Endothelial cell of umbilical vein (primary cell): ENCODE results near the gene EFCAB8. TPM values are rescaled to one million over a fixed set of nuclear protein-coding genes. Genes with fewer than 3 reads are reported as not detected.

Experiments
- BruUV-seq: library from RNA; stranded (reverse); fragments of 400-500 nt; replicated peaks from 2 replicates; lab custom pipeline; 2021; lab: Mats Ljungman, UMichigan
- CTCF ChIA-PET: fragments of 300-600, 350-600 bp; sonication (Branson Sonifier 250); formaldehyde crosslinking; loops from one replicate; lab custom pipeline; 2021; ENCODE audit warnings: antibody characterized with exemption, inconsistent platforms; lab: Charles Lee
- POLR2A ChIA-PET: fragments of 300-600, 350-600 bp; sonication (Branson Sonifier 250); formaldehyde crosslinking; loops from one replicate; lab custom pipeline; 2021; ENCODE audit warnings: antibody characterized with exemption, inconsistent platforms; lab: Charles Lee
- DNase-seq: peaks from one replicate; pipeline ENCODE4 v3.0.0-alpha.2; 2011; ENCODE audit warnings: low read depth, low spot score
- FAIRE-seq: peaks from 2 replicates; lab custom pipeline; 2011; peaks lifted over from hg19 to GRCh38; lab: Jason Lieb, UNC
- H2AFZ ChIP-seq: 2 replicates; pipeline ENCODE4 v1.6.0; 2012; ENCODE audit warnings: low read depth, low read length, control low read depth, inconsistent platforms
- H3K27ac ChIP-seq: 2 replicates; pipeline ENCODE4 v1.5.1; 2011; ENCODE audit warnings: low read depth, mild to moderate bottlenecking, control low read depth, low read length, moderate library complexity; ENCODE audit not compliant: insufficient read depth
- H3K27me3 ChIP-seq, 2 experiments: 2 replicates each; pipeline versions ENCODE4 v1.6.0 to v1.6.1; 2011; ENCODE audit warnings: low read length in 2 of 2, mixed read lengths in 1 of 2; ENCODE audit not compliant: control insufficient read depth in 2 of 2, insufficient read depth in 2 of 2
- H3K36me3 ChIP-seq, 2 experiments: 2 replicates in 1 of 2; 3 replicates in 1 of 2; pipeline ENCODE4 v1.5.1; 2011; ENCODE audit warnings: low read length in 2 of 2, mild to moderate bottlenecking in 1 of 2, moderate library complexity in 1 of 2; ENCODE audit not compliant: control insufficient read depth in 2 of 2, insufficient read depth in 2 of 2; ENCODE audit errors: extremely low read depth in 1 of 2
- H3K4me1 ChIP-seq: 3 replicates; pipeline ENCODE4 v1.5.1; 2011; ENCODE audit warnings: mild to moderate bottlenecking, low read length; ENCODE audit not compliant: control insufficient read depth, insufficient read depth; ENCODE audit errors: extremely low read depth
- H3K4me2 ChIP-seq: 2 replicates; pipeline ENCODE4 v1.6.1; 2011; ENCODE audit warnings: low read length, control low read depth, mixed read lengths; ENCODE audit not compliant: insufficient read depth
- H3K4me3 ChIP-seq, 3 experiments: fragments of 200-600 bp in 1 of 3; sonication (generic), shearing (Covaris generic) in 1 of 3; replicated peaks in 1 of 3; 2 replicates each; pipeline ENCODE4 v1.5.1; 2011 to 2016; ENCODE audit warnings: control low read depth in 3 of 3, low read length in 3 of 3, mild to moderate bottlenecking in 2 of 3, inconsistent platforms in 1 of 3, low read depth in 1 of 3, moderate library complexity in 1 of 3; ENCODE audit not compliant: insufficient read depth in 1 of 3
- H3K79me2 ChIP-seq: 2 replicates; pipeline ENCODE4 v1.6.0; 2012; ENCODE audit warnings: low read length, inconsistent platforms; ENCODE audit not compliant: control insufficient read depth, insufficient read depth
- H3K9ac ChIP-seq: replicated peaks from 2 replicates; pipeline ENCODE3; 2011; ENCODE audit warnings: low read length, control low read depth; ENCODE audit not compliant: insufficient read depth; ENCODE audit errors: extremely low read depth
- H3K9me1 ChIP-seq: replicated peaks from 3 replicates; pipeline ENCODE4 v1.6.0; 2011; ENCODE audit warnings: mild to moderate bottlenecking, low read length; ENCODE audit not compliant: control insufficient read depth, insufficient read depth; ENCODE audit errors: extremely low read depth
- H3K9me3 ChIP-seq: replicated peaks from 2 replicates; pipeline ENCODE4 v1.5.1; 2012; ENCODE audit warnings: low read length, inconsistent platforms; ENCODE audit not compliant: control insufficient read depth, insufficient read depth
- H4K20me1 ChIP-seq: replicated peaks from 2 replicates; pipeline ENCODE3; 2011; ENCODE audit warnings: mild to moderate bottlenecking, low read length; ENCODE audit not compliant: control insufficient read depth, insufficient read depth; ENCODE audit errors: extremely low read depth
- EZH2 ChIP-seq: IDR thresholded peaks from 2 replicates; pipeline ENCODE4 v1.6.1; 2012; ENCODE audit warnings: borderline replicate concordance, low read depth, mild to moderate bottlenecking, moderate library complexity, low read length, inconsistent platforms; ENCODE audit not compliant: severe bottlenecking
- FOS ChIP-seq: IDR thresholded peaks from 2 replicates; pipeline ENCODE4 v1.6.1; 2011; ENCODE audit warnings: mild to moderate bottlenecking, low read length, moderate library complexity, borderline replicate concordance; ENCODE audit not compliant: insufficient read depth
- GATA2 ChIP-seq: IDR thresholded peaks from 2 replicates; pipeline ENCODE4 v1.7.0; 2011; ENCODE audit warnings: low read depth, mild to moderate bottlenecking, moderate library complexity, mixed read lengths, low read length; ENCODE audit not compliant: insufficient read length, insufficient read depth
- JUN ChIP-seq: IDR thresholded peaks from 2 replicates; pipeline ENCODE4 v1.6.1; 2011; ENCODE audit warnings: borderline replicate concordance, low read depth; ENCODE audit not compliant: insufficient read length, insufficient read depth
- MYC ChIP-seq: IDR thresholded peaks from one replicate; pipeline ENCODE4 v1.6.1; 2011; ENCODE audit warnings: mild to moderate bottlenecking, low read depth, low read length
- POLR2A ChIP-seq: IDR thresholded peaks from 2 replicates; pipeline ENCODE4 v1.6.1; 2012; ENCODE audit warnings: low read depth, mild to moderate bottlenecking, control low read depth, low read length
- POLR2AphosphoS5 ChIP-seq: IDR thresholded peaks from 2 replicates; pipeline ENCODE4 v1.6.1; 2012; ENCODE audit warnings: low read depth, mild to moderate bottlenecking, control low read depth, low read length, moderate library complexity; ENCODE audit not compliant: insufficient read depth
- dilution Hi-C: fragments of 300-500 bp; cut with MboI; formaldehyde crosslinking; loops from one replicate; pipeline ENCODE4 v1.15.0; 2019; ENCODE audit warnings: low sequenced_read_pairs; ENCODE audit not compliant: extremely low pct_ligation_motif_present
- intact Hi-C: fragments of 100-400 bp; cut with micrococcal nuclease; formaldehyde crosslinking; loops from one replicate; pipeline ENCODE4 v1.10.0; 2022
- polyA plus RNA-seq, 4 experiments: library from polyadenylated mRNA; depleted of rRNA in 3 of 4; stranded (reverse) in 3 of 4; unstranded in 1 of 4; fragments of >200 nt; gene quantifications; 2 replicates each; pipeline versions ENCODE4 v1.2.1 to v1.2.3, GENCODE V29; 2011 to 2012; ENCODE audit warnings: missing spikeins in 1 of 4
- total RNA-seq: library from RNA; stranded (reverse); gene quantifications from 2 replicates; pipeline ENCODE4 v1.2.3, GENCODE V29; 2021
- TF ChIP-seq, protein P1 (sequence below), 2 donors: IDR thresholded peaks; 1 replicate in 1 of 2; 2 replicates in 1 of 2; pipeline ENCODE4 v1.5.1; 2011; ENCODE audit warnings: low read length in 2 of 2, mild to moderate bottlenecking in 2 of 2, moderate library complexity in 2 of 2, control low read depth in 1 of 2, inconsistent platforms in 1 of 2, low read depth in 1 of 2; ENCODE audit not compliant: insufficient read depth in 1 of 2; ENCODE audit errors: extremely low read depth in 1 of 2
- TF ChIP-seq, protein P2 (sequence below): IDR thresholded peaks from 2 replicates; pipeline ENCODE4 v1.6.1; 2011; ENCODE audit not compliant: insufficient read depth, insufficient read length

EFCAB8 gene
- total and polyA plus RNA-seq, 2 donors (not counting 3 experiments of a cell fraction or from before 2014, with no cell fraction given) = 0.01 to 0.31 TPM

DNA sequence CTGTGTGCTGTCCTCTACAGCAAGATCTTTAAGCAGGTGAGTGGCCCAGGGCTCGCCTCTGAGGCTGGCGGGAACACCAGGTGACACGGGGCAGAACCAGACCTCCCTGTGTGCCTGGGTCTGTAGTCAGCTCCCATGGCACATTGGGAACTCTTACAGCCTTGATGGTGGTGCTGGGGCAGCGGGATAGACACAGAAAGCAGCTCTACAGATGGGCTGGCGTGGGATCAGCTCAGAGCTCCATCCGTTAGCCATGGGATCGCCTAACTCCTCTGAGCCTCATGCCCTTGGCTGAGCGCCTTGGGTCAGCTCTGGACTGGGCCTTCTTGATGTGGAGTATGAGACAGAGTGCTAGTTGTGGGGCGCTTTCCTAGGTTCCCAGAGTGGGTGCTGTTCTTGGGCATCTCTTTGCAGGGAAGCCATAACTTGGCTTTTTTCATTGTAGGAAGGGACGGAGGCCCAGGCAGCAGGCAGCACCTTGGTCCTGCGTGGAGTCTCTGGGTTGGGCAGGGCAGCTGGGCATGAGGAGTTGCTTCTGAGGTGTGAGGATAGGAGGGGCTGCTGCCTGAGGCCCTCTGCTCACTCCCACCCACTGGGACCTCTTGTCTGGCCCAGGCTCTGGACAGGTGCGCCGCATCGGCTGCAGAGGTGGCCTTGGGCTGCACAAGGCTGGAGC, 51.3 kb downstream of the EFCAB8 start:
- peaks cover 6% of the 10 kb centered on the region for H3K4me1 ChIP-seq
- no peaks in the 10 kb centered on the region for H3K27me3 ChIP-seq
- H3K4me3 ChIP-seq = no peak overlapping the region
- H3K36me3 ChIP-seq = no peaks in the 10 kb centered on the region
- H3K79me2 ChIP-seq = no peaks in the 10 kb centered on the region
- no peak overlapping the region for H3K27ac ChIP-seq
- H3K4me2 ChIP-seq = no peak overlapping the region
- H3K9ac ChIP-seq = no peak overlapping the region
- intact Hi-C loops (no loop called here), dilution Hi-C loops (no loop called here)
- no peaks in the 10 kb centered on the region for H4K20me1 ChIP-seq
- no peak overlapping the region for H2AFZ ChIP-seq
- TF ChIP-seq POLR2A = no peak
- TF ChIP-seq EZH2 = no peak
- no peak for TF ChIP-seq POLR2AphosphoS5
- H3K9me3 ChIP-seq = no peaks in the 10 kb centered on the region
- ChIA-PET CTCF (interaction anchor here (0.7 to 1.6 kb wide), 3 partner anchors 8 to 36 kb away, joined by 4 read pairs; no protein-coding TSS in a partner anchor), POLR2A (no interaction called here)
- DNase-seq (no peak), FAIRE-seq (no peak)
- no TSS peak for BruUV-seq
- no peaks in the 10 kb centered on the region for H3K9me1 ChIP-seq

DNA sequence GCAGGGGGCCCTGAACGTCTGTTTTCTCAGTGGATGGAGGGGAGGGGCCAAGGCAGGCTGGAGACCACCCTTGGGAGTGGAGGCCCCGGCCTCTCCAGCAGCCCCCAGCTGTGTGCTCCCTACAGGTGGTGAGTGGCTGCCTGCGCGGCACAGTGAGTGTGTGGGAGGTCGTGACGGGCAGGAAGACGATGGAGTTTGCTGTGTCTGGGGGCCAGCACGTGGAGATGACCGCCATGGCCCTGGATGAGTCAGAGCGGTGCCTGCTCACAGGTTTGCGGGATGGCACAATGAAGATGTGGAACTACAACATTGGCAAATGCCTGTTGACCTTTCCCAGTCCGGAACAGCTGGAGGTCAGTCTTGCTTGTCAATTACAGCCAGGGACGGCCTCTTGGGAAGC, 52.6 kb downstream of the EFCAB8 start:
- H2AFZ ChIP-seq = no peak overlapping the region
- no peaks in the 10 kb centered on the region for H3K79me2 ChIP-seq
- no peak for FAIRE-seq
- H3K9ac ChIP-seq = no peak overlapping the region
- H3K9me3 ChIP-seq = no peaks in the 10 kb centered on the region
- CTCF ChIA-PET = interaction anchor here (1.3 to 1.4 kb wide), 2 partner anchors 9 to 34 kb away, joined by 4 read pairs; no protein-coding TSS in a partner anchor
- H3K4me3 ChIP-seq = no peak overlapping the region
- dilution Hi-C loops = no loop called here
- no peaks in the 10 kb centered on the region for H3K27me3 ChIP-seq
- no peak overlapping the region for H3K27ac ChIP-seq
- TF ChIP-seq GATA2 (no peak), POLR2AphosphoS5 (no peak), EZH2 (no peak), JUN (no peak), POLR2A (no peak), FOS (no peak), MYC (no peak)
- TF ChIP-seq, protein P1, sequence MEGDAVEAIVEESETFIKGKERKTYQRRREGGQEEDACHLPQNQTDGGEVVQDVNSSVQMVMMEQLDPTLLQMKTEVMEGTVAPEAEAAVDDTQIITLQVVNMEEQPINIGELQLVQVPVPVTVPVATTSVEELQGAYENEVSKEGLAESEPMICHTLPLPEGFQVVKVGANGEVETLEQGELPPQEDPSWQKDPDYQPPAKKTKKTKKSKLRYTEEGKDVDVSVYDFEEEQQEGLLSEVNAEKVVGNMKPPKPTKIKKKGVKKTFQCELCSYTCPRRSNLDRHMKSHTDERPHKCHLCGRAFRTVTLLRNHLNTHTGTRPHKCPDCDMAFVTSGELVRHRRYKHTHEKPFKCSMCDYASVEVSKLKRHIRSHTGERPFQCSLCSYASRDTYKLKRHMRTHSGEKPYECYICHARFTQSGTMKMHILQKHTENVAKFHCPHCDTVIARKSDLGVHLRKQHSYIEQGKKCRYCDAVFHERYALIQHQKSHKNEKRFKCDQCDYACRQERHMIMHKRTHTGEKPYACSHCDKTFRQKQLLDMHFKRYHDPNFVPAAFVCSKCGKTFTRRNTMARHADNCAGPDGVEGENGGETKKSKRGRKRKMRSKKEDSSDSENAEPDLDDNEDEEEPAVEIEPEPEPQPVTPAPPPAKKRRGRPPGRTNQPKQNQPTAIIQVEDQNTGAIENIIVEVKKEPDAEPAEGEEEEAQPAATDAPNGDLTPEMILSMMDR (IDR thresholded peaks at IDR 0.05; ENCODE audit: extremely low read depth in 1 of 2, insufficient read depth in 1 of 2, low read depth in 1 of 2, low read length in 2 of 2) = no peak
- TF ChIP-seq, protein P2, sequence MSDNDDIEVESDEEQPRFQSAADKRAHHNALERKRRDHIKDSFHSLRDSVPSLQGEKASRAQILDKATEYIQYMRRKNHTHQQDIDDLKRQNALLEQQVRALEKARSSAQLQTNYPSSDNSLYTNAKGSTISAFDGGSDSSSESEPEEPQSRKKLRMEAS = no peak
- no peak overlapping the region for H3K4me2 ChIP-seq
- DNase-seq = no peak
- BruUV-seq = no TSS peak
- no peaks in the 10 kb centered on the region for H3K9me1 ChIP-seq
- H3K36me3 ChIP-seq = no peaks in the 10 kb centered on the region
- H4K20me1 ChIP-seq = no peaks in the 10 kb centered on the region
- intact Hi-C loops = no loop called here
- POLR2A ChIA-PET = no interaction called here
- H3K4me1 ChIP-seq = peaks cover 6% of the 10 kb centered on the region
